B cell (primary cell): ENCODE measurements around the gene ZFYVE27.

Experiments used
- EZH2 ChIP-seq: IDR thresholded peaks from 2 replicates; pipeline ENCODE4 v1.6.1; 2012; ENCODE audit warnings: borderline replicate concordance, low read depth, mild to moderate bottlenecking, moderate library complexity, low read length; ENCODE audit not compliant: insufficient read depth, poor library complexity, severe bottlenecking
- TF ChIP-seq, protein P1 (sequence below): fragments of 200-600 bp; IDR thresholded peaks from one replicate; pipeline ENCODE4 v1.8.0; 2022; ENCODE audit warnings: antibody characterized with exemption, mild to moderate bottlenecking

DNA sequence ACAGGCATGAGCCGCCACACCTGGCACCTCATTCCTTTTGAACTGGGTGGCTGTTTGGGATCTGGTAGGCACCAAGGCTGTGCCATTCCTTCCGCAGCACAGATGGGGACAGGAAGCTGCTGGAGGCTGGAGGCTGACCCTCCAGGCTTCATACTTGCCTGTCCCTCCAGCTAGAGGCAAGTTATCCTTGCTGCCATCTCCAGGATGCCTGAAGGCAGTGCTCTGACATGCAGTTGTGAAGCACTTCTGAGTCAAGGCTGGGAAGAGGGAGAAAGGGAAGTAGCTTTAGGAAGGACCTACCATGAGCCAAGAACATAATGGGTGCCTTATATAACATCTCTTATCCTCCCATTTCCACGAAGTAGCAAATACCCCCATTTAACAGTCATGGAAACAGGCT, 13.9 kb upstream of the ZFYVE27 start:
- TF ChIP-seq, protein P1, sequence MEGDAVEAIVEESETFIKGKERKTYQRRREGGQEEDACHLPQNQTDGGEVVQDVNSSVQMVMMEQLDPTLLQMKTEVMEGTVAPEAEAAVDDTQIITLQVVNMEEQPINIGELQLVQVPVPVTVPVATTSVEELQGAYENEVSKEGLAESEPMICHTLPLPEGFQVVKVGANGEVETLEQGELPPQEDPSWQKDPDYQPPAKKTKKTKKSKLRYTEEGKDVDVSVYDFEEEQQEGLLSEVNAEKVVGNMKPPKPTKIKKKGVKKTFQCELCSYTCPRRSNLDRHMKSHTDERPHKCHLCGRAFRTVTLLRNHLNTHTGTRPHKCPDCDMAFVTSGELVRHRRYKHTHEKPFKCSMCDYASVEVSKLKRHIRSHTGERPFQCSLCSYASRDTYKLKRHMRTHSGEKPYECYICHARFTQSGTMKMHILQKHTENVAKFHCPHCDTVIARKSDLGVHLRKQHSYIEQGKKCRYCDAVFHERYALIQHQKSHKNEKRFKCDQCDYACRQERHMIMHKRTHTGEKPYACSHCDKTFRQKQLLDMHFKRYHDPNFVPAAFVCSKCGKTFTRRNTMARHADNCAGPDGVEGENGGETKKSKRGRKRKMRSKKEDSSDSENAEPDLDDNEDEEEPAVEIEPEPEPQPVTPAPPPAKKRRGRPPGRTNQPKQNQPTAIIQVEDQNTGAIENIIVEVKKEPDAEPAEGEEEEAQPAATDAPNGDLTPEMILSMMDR, result no peak
- no peak for TF ChIP-seq EZH2
